Fibroblast of lung (primary cell): Measurements from ENCODE around the gene CKAP4. TPM values are rescaled to one million over a fixed set of nuclear protein-coding genes. Genes with fewer than 3 reads are reported as not detected.
A peak's percentile ranks its signal among the peaks of the same experiment; 100 is the strongest.
"Not testable (repeated sequence)": the region's sequence is repeated elsewhere in the genome, so short reads cannot be mapped to it uniquely, and the experiment has no call there.

Experiments used
- DNase-seq, 2 donors: peaks; one replicate each; pipeline versions ENCODE4 v3.0.0 to v3.0.0-alpha.2; 2010; ENCODE audit warnings: low read depth in 2 of 2
- H2AFZ ChIP-seq: 2 replicates; pipeline ENCODE4 v1.5.1; 2012; ENCODE audit warnings: low read length, control low read depth, inconsistent platforms
- H3K27ac ChIP-seq: 2 replicates; pipeline ENCODE4 v1.5.1; 2011; ENCODE audit warnings: low read length, control low read depth; ENCODE audit not compliant: insufficient read depth
- H3K27me3 ChIP-seq: 2 replicates; pipeline ENCODE4 v1.5.1; 2011; ENCODE audit warnings: mild to moderate bottlenecking, low read length; ENCODE audit not compliant: control insufficient read depth, insufficient read depth
- H3K36me3 ChIP-seq: 2 replicates; pipeline ENCODE4 v1.5.1; 2011; ENCODE audit warnings: low read length; ENCODE audit not compliant: control insufficient read depth, insufficient read depth
- H3K4me1 ChIP-seq: 2 replicates; pipeline ENCODE4 v1.5.1; 2011; ENCODE audit warnings: low read length; ENCODE audit not compliant: control insufficient read depth, insufficient read depth; ENCODE audit errors: extremely low read depth
- H3K4me2 ChIP-seq: 2 replicates; pipeline ENCODE4 v1.5.1; 2011; ENCODE audit warnings: low read length, control low read depth; ENCODE audit not compliant: insufficient read depth; ENCODE audit errors: extremely low read depth
- H3K4me3 ChIP-seq, 4 experiments: fragments of 200-600 bp in 1 of 4; sonication (generic) in 1 of 4; replicated peaks in 1 of 4; 2 replicates each; pipeline ENCODE4 v1.5.1; 2011 to 2016; ENCODE audit warnings: low read length in 4 of 4, low read depth in 3 of 4, mild to moderate bottlenecking in 3 of 4, control low read depth in 2 of 4, inconsistent platforms in 1 of 4, mixed read lengths in 1 of 4; ENCODE audit not compliant: insufficient read depth in 1 of 4; ENCODE audit errors: control extremely low read depth in 1 of 4
- H3K79me2 ChIP-seq: 2 replicates; pipeline ENCODE4 v1.5.1; 2012; ENCODE audit warnings: mild to moderate bottlenecking, low read length, inconsistent platforms; ENCODE audit not compliant: control insufficient read depth, insufficient read depth
- H3K9ac ChIP-seq: 2 replicates; pipeline ENCODE4 v1.5.1; 2011; ENCODE audit warnings: mild to moderate bottlenecking, low read length, control low read depth; ENCODE audit not compliant: insufficient read depth
- H3K9me3 ChIP-seq: 2 replicates; pipeline ENCODE4 v1.5.1; 2012; ENCODE audit warnings: low read depth, low read length; ENCODE audit not compliant: control insufficient read depth, insufficient read depth
- H4K20me1 ChIP-seq: 2 replicates; pipeline ENCODE4 v1.5.1; 2011; ENCODE audit warnings: low read length; ENCODE audit not compliant: control insufficient read depth, insufficient read depth; ENCODE audit errors: extremely low read depth
- CTCF ChIP-seq, 2 donors: IDR thresholded peaks in 1 of 2; conservative IDR thresholded peaks in 1 of 2; 1 replicate in 1 of 2; 2 replicates in 1 of 2; pipeline ENCODE4 v1.5.1; 2011 to 2012; ENCODE audit warnings: low read length in 2 of 2, control low read depth in 1 of 2, inconsistent platforms in 1 of 2, low read depth in 1 of 2, mild to moderate bottlenecking in 1 of 2
- EZH2 ChIP-seq: IDR thresholded peaks from 2 replicates; pipeline ENCODE4 v1.5.1; 2012; ENCODE audit warnings: low read length, control low read depth, mild to moderate bottlenecking; ENCODE audit errors: missing control alignments
- polyA plus RNA-seq, 2 donors: library from polyadenylated mRNA; depleted of rRNA in 1 of 2; stranded (reverse) in 1 of 2; unstranded in 1 of 2; fragments of >200 nt; gene quantifications; 2 replicates each; pipeline ENCODE4 v1.2.1, GENCODE V29; 2011 to 2012; ENCODE audit warnings: missing spikeins in 1 of 2
- total RNA-seq: library from RNA; depleted of rRNA; stranded (reverse); fragments of >200 nt; gene quantifications from 2 replicates; pipeline ENCODE4 v1.2.1, GENCODE V29; 2014

The CKAP4 gene
- total and polyA plus RNA-seq, 2 donors (not counting 1 experiment from before 2014, with no cell fraction given) = 132 to 282 TPM

- no peaks in the 10 kb centered on the region for H4K20me1 ChIP-seq
- H3K27me3 ChIP-seq = no peaks in the 10 kb centered on the region
- no peak overlapping the region for H3K9ac ChIP-seq
- no peaks in the 10 kb centered on the region for H3K9me3 ChIP-seq
- H3K4me3 ChIP-seq = no peak overlapping the region
- H3K79me2 ChIP-seq = no peaks in the 10 kb centered on the region
- DNase-seq = peak in 1 of 2 donors; percentile 32
- TF ChIP-seq CTCF (conservative IDR thresholded peaks at IDR 0.05 in 1 of 2, IDR thresholded peaks at IDR 0.05 in 1 of 2; ENCODE audit: low read depth in 1 of 2, low read length in 2 of 2) (no peak), EZH2 (no peak)
- no peak overlapping the region for H3K27ac ChIP-seq
- H3K4me2 ChIP-seq = no peak overlapping the region
- H3K36me3 ChIP-seq = no peaks in the 10 kb centered on the region
- H3K4me1 ChIP-seq = peaks cover 3% of the 10 kb centered on the region
- no peak overlapping the region for H2AFZ ChIP-seq
Measured at GRCh38 chr12:106288101-106288493, 40.3 kb upstream of the CKAP4 start.

DNA sequence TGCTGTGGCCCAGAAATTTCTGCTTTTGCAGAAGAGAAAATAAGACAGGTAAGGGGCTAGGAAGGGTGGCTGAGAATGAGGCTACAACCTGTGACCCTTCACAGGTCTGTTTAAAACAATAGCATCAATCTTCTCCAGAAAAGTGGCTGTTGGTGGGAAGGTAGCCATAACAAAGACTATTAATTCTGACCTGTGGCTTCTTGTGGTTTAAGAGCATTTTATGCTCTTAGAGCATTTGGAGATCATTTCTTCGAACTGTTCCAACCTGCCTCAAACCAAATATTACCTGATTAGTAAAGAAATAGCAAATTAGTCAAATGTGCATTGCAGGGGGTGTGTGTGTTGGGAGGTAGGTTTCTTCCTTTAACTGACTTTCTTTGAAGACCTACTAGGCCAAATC lies 39.5 kb upstream of the CKAP4 start:
- Histone ChIP-seq H3K4me2 (no peak overlapping the region), H2AFZ (no peak overlapping the region), H3K9ac (no peak overlapping the region), H3K27ac (no peak overlapping the region), H3K9me3 (no peaks in the 10 kb centered on the region), H3K79me2 (no peaks in the 10 kb centered on the region), H3K36me3 (no peaks in the 10 kb centered on the region), H4K20me1 (no peaks in the 10 kb centered on the region), H3K4me3 (no peak overlapping the region), H3K4me1 (peaks cover 3% of the 10 kb centered on the region), H3K27me3 (no peaks in the 10 kb centered on the region)
- TF ChIP-seq CTCF (conservative IDR thresholded peaks at IDR 0.05 in 1 of 2, IDR thresholded peaks at IDR 0.05 in 1 of 2; ENCODE audit: low read depth in 1 of 2, low read length in 2 of 2) (no peak), EZH2 (no peak)
- peak in 1 of 2 donors; percentile 54 for DNase-seq

DNA sequence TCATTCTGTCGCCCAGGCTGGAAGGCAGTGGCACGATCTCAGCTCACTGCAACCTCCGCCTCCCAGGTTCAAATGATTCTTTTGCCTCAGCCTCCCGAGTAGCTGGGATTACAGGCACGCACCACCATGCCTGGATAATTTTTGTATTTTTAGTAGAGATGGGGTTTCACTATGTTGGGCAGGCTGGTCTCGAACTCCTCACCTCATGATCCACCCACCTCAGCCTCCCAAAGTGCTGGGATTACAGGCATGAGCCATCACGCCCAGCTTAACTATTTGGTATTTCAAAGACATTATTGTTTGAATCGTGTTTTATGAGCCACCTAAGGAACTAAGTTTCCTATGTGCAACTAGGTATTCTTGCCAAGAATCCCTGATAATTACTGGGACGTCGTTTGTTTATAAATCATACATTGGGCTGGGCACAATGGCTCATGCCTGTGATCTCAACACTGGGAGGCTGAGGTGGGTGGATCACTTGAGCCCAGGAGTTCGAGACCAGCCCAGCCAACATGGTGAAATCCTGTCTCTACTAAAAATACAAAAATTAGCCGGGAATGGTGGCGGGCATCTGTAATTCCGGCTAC lies 38.8 kb upstream of the CKAP4 start:
- DNase-seq = peak in 1 of 2 donors; percentile 27
- H3K79me2 ChIP-seq, H3K9me3 ChIP-seq, H3K4me1 ChIP-seq, H3K9ac ChIP-seq, H4K20me1 ChIP-seq, H3K27me3 ChIP-seq, H3K4me3 ChIP-seq, H3K4me2 ChIP-seq, H3K27ac ChIP-seq, H3K36me3 ChIP-seq, H2AFZ ChIP-seq: not testable (repeated sequence)
